Calu3 (cell line): ENCODE results near the gene ATP8A2. TPM values are rescaled to one million over a fixed set of nuclear protein-coding genes. Genes with fewer than 3 reads are reported as not detected.

Experiments used
- BruUV-seq: library from RNA; stranded (reverse); fragments of 400-500 nt; replicated peaks from 2 replicates; lab custom pipeline; 2021; lab: Mats Ljungman, UMichigan
- CTCF ChIA-PET: fragments of 300-600 bp; sonication (Branson Sonifier 250); formaldehyde crosslinking; loops from one replicate; lab custom pipeline; 2022; ENCODE audit warnings: antibody characterized with exemption; lab: Charles Lee
- DNase-seq: peaks from one replicate; pipeline ENCODE4 v3.0.0; 2022
- H3K27ac Mint-ChIP-seq: one replicate; pipeline ENCODE4 v1.8.0; 2022; ENCODE audit warnings: mixed read lengths; ENCODE audit not compliant: unreplicated experiment
- H3K27me3 Mint-ChIP-seq: one replicate; pipeline ENCODE4 v1.8.0; 2022; ENCODE audit warnings: mixed read lengths; ENCODE audit not compliant: unreplicated experiment
- H3K36me3 Mint-ChIP-seq: one replicate; pipeline ENCODE4 v1.8.0; 2022; ENCODE audit warnings: mild to moderate bottlenecking, moderate library complexity, mixed read lengths; ENCODE audit not compliant: insufficient read depth, unreplicated experiment
- H3K4me1 Mint-ChIP-seq: one replicate; pipeline ENCODE4 v1.8.0; 2022; ENCODE audit warnings: mild to moderate bottlenecking, low read depth, mixed read lengths; ENCODE audit not compliant: unreplicated experiment
- H3K4me3 Mint-ChIP-seq: one replicate; pipeline ENCODE4 v1.8.0; 2022; ENCODE audit warnings: mild to moderate bottlenecking, low read depth, moderate library complexity, mixed read lengths; ENCODE audit not compliant: unreplicated experiment
- H3K9me3 Mint-ChIP-seq: one replicate; pipeline ENCODE4 v1.8.0; 2022; ENCODE audit warnings: low read depth, mixed read lengths; ENCODE audit not compliant: unreplicated experiment
- intact Hi-C: fragments of 100-400 bp; cut with micrococcal nuclease; formaldehyde crosslinking; loops from one replicate; pipeline ENCODE4 v1.10.0; 2022; ENCODE audit not compliant: unreplicated experiment
- total RNA-seq: library from RNA; stranded (reverse); gene quantifications from 2 replicates; pipeline ENCODE4 v1.2.3, GENCODE V29; 2022
- TF ChIP-seq, protein P1 (sequence below): fragments of 200-600 bp; IDR thresholded peaks from one replicate; pipeline ENCODE4 v1.8.0; 2022; ENCODE audit warnings: antibody characterized with exemption; ENCODE audit not compliant: unreplicated experiment

ATP8A2 gene
- total RNA-seq, 1 experiment from 2014 or later = 0.05 TPM

DNA sequence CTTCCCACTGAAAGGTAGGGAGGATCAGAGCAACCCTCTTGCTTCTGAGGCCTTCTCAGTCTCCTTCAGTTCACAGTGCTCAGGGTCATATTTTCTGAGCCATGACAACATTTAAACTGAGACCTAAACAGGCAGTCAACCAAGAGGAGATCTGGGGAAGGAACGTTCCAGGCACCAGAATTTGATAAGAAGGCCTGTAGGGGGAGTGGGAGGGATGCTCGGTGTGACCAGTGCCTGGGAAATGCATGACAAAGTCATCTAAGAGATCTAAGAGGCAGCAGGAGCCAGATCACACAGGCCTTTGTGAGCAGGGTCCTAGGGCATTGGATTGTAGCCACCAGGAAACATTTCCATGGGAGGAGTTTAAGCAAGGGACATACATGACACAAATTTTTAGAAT lies 608.5 kb downstream of the ATP8A2 start:
- TF ChIP-seq, protein P1, sequence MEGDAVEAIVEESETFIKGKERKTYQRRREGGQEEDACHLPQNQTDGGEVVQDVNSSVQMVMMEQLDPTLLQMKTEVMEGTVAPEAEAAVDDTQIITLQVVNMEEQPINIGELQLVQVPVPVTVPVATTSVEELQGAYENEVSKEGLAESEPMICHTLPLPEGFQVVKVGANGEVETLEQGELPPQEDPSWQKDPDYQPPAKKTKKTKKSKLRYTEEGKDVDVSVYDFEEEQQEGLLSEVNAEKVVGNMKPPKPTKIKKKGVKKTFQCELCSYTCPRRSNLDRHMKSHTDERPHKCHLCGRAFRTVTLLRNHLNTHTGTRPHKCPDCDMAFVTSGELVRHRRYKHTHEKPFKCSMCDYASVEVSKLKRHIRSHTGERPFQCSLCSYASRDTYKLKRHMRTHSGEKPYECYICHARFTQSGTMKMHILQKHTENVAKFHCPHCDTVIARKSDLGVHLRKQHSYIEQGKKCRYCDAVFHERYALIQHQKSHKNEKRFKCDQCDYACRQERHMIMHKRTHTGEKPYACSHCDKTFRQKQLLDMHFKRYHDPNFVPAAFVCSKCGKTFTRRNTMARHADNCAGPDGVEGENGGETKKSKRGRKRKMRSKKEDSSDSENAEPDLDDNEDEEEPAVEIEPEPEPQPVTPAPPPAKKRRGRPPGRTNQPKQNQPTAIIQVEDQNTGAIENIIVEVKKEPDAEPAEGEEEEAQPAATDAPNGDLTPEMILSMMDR = no peak
- Mint-ChIP-seq H3K36me3 (no peaks in the 10 kb centered on the region), H3K27ac (no peak overlapping the region), H3K4me3 (no peak overlapping the region), H3K27me3 (no peaks in the 10 kb centered on the region), H3K9me3 (no peaks in the 10 kb centered on the region), H3K4me1 (peaks cover 19% of the 10 kb centered on the region)
- no TSS peak for BruUV-seq
- CTCF ChIA-PET = no interaction called here
- intact Hi-C loops = loop anchor here (5.0 kb wide), 2 partner anchors 42 to 82 kb away; no protein-coding TSS in a partner anchor
- peak; percentile 50 for DNase-seq

DNA sequence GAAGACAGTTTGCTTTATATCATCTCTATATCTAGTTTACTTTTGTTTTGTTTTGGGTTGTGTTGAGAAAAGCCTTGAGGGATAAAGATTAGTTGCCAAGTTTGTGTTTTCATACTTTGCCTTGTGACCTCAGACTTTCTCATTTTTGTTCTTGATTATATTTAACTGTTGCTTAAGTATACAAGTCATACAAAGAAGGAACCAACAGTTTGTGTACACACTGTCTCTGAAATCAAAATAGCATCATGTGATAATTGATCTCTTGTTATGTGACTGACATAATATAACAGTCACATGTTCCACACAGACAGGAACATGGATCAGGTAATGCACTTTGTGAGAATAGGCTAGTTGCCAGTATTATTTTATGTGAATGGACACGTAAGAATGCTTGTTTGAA lies 609.3 kb downstream of the ATP8A2 start:
- Mint-ChIP-seq H3K4me1 (peaks cover 19% of the 10 kb centered on the region), H3K27me3 (no peaks in the 10 kb centered on the region), H3K36me3 (no peaks in the 10 kb centered on the region), H3K27ac (no peak overlapping the region), H3K9me3 (no peaks in the 10 kb centered on the region), H3K4me3 (no peak overlapping the region)
- no peak for DNase-seq
- no TSS peak for BruUV-seq
- intact Hi-C loops = loop anchor here (5.0 kb wide), 2 partner anchors 41 to 81 kb away; no protein-coding TSS in a partner anchor
- CTCF ChIA-PET = no interaction called here
- TF ChIP-seq, protein P1 = no peak

DNA sequence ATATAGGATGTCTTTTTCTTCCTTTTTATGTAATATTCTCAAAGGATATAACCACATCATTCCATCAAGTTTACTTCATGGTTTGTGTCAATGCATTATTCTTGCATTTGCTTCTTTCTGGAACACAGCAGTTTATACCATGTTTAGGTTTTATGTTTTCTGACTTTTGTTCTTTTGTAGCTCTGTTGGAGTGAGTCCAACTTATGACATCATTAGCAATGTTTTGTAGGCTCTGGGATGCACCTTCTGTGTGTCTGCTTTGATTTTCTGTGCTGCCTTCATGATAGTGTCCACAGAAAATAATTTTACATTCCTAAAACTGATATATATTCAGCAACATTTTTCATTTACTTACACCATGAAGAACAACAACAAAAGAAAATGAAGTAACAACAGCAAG lies 611.1 kb downstream of the ATP8A2 start:
- H3K9me3 Mint-ChIP-seq = no peaks in the 10 kb centered on the region
- no peak overlapping the region for H3K4me3 Mint-ChIP-seq
- H3K27me3 Mint-ChIP-seq = no peaks in the 10 kb centered on the region
- peaks cover 10% of the 10 kb centered on the region for H3K4me1 Mint-ChIP-seq
- intact Hi-C loops = loop anchor here (5.0 kb wide), 2 partner anchors 39 to 79 kb away; no protein-coding TSS in a partner anchor
- CTCF ChIA-PET = interaction anchor here (0.6 kb wide), 1 partner anchor 45 kb away, joined by 3 read pairs; no protein-coding TSS in a partner anchor
- no peaks in the 10 kb centered on the region for H3K36me3 Mint-ChIP-seq
- TF ChIP-seq, protein P1 = no peak
- no peak for DNase-seq
- no peak overlapping the region for H3K27ac Mint-ChIP-seq
- BruUV-seq = no TSS peak

DNA sequence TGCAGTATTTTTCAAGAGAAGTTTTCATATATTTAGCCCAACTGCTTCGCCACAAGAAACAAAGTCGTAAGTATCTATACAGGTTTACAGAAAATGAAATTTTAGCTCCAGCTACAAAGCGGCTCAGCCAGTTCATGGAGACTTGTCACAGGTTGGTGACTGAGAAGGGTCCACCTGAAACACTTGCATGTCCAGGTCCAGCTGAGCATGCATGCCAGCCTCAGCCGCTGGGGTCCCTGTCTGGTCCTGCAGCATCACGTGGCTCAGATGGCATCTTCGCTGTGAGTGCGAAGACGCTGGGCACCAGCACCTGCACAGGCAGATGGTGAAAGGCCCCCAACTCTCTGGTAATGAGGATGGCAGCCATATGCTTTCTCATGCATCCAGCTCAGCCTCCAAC lies 616.2 kb downstream of the ATP8A2 start:
- H3K4me1 Mint-ChIP-seq = peaks cover 17% of the 10 kb centered on the region
- CTCF ChIA-PET = interaction anchor here (0.9 kb wide), 1 partner anchor 37 kb away, joined by 3 read pairs; no protein-coding TSS in a partner anchor
- H3K4me3 Mint-ChIP-seq = no peak overlapping the region

More for the DNA sequence above, 616.2 kb downstream of the ATP8A2 start:
- intact Hi-C loops = no loop called here
- DNase-seq = no peak
- no TSS peak for BruUV-seq
- no peaks in the 10 kb centered on the region for H3K36me3 Mint-ChIP-seq
- TF ChIP-seq, protein P1 = no peak
- no peaks in the 10 kb centered on the region for H3K9me3 Mint-ChIP-seq
- no peaks in the 10 kb centered on the region for H3K27me3 Mint-ChIP-seq
- no peak overlapping the region for H3K27ac Mint-ChIP-seq
